GM12864 (cell line): ENCODE data around the gene ANAPC4.

ENCODE experiments used
- DNase-seq: peaks from one replicate; pipeline ENCODE4 v3.0.0-alpha.2; 2011; ENCODE audit warnings: low read depth
- H3K4me3 ChIP-seq: 2 replicates; pipeline ENCODE4 v1.5.1; 2011; ENCODE audit warnings: mild to moderate bottlenecking, low read depth, low read length, control low read depth
- TF ChIP-seq, protein P1 (sequence below): IDR thresholded peaks from 2 replicates; pipeline ENCODE4 v1.5.1; 2011; ENCODE audit warnings: low read depth, mild to moderate bottlenecking, moderate library complexity, low read length, control low read depth, inconsistent platforms; ENCODE audit errors: missing control alignments

Gene ANAPC4

DNA sequence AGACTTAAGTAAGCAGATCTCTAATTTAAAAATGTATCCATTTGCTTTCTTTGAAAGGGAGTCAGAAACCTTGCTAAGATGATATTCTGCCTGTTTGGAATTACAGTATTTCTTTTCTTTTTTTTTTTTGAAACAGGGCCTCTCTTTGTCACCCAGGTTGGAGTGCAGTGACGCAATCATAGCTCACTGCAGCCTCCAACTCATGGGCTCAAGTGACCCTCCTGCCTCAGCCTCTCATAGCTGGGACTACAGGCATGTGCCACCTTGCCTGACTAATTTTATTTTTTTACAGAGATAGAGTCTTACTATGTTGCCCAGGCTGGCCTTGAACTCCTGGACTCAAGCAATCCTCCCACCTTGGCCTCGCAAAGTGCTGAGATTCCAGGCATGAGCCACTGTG is 40.0 kb downstream of the ANAPC4 start:
- no peak for DNase-seq
- TF ChIP-seq, protein P1, sequence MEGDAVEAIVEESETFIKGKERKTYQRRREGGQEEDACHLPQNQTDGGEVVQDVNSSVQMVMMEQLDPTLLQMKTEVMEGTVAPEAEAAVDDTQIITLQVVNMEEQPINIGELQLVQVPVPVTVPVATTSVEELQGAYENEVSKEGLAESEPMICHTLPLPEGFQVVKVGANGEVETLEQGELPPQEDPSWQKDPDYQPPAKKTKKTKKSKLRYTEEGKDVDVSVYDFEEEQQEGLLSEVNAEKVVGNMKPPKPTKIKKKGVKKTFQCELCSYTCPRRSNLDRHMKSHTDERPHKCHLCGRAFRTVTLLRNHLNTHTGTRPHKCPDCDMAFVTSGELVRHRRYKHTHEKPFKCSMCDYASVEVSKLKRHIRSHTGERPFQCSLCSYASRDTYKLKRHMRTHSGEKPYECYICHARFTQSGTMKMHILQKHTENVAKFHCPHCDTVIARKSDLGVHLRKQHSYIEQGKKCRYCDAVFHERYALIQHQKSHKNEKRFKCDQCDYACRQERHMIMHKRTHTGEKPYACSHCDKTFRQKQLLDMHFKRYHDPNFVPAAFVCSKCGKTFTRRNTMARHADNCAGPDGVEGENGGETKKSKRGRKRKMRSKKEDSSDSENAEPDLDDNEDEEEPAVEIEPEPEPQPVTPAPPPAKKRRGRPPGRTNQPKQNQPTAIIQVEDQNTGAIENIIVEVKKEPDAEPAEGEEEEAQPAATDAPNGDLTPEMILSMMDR, result no peak
- H3K4me3 ChIP-seq, result no peak overlapping the region

DNA sequence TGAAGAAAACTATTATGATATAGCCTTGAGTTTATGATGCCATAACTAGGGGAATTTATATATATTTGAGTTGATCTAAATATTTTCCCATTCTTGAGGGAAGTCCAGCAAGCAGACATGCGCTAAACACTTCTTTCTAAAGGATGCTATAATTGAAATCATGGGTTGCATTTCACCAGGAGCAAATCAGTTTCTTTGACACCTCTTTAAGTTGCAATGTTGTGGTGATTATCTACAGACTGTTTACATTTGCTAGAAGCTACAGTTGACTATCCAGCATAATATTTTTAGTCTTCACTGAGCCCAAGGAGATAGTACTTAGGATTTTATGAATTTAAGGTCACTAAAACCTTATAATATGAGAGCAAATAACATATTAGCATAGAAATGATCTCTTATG is 43.9 kb downstream of the ANAPC4 start:
- DNase-seq, result no peak
- TF ChIP-seq, protein P1, result no peak
- H3K4me3 ChIP-seq, result no peak overlapping the region

DNA sequence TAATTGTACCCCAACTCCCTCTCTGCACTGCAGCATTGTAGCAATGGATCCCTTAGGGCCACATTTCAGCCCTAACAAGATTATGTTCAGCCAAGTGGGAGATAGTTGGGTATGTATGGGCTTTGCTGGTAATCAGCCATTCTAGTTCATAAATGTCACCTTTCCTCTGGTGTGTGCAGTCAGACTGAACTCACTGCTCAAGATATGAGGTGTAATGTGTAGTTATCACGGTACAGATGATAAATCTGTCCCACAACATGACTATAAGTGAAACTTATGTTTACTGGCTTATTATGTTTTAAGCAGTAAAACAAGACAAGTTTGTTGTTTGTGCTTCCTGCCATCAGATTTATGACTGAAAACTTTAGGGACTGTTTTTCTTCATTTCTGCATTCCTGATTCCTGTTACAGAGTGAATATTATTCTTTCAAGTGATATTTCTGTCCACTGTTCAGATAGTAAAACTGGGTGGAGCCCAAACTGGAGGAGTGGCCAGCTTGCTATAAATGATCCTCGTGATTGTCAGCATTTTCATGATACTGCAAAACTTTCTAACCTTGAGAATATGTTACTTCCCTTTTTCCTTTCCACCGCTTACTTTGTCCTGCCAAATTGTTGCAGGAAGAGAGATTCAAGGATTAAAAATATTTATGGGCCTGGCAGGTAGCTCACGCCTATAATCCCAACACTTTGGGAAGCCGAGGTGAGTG is 44.9 kb downstream of the ANAPC4 start:
- DNase-seq, result no peak
- TF ChIP-seq, protein P1, result no peak
- no peak overlapping the region for H3K4me3 ChIP-seq

DNA sequence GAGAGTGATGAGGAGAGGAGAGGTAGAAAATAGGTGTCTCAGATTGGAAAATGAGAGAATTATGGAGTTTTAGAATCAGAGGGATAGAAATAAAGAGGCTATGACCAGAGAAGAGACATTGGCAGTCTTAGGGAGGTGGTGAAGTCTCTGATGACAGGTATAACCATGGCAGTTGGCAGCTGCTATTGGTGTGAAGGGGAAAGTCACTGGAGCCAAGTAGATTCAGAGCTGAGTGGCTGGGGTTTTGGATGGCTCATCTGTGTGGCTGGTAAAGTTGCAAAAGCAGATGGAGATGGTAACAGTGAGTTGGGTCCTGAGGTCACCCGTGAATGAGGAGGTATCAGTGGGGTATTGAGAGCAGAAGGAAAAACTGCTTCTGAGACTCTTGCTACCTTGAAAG is 46.5 kb downstream of the ANAPC4 start:
- TF ChIP-seq, protein P1, result no peak
- no peak for DNase-seq
- H3K4me3 ChIP-seq, result no peak overlapping the region

DNA sequence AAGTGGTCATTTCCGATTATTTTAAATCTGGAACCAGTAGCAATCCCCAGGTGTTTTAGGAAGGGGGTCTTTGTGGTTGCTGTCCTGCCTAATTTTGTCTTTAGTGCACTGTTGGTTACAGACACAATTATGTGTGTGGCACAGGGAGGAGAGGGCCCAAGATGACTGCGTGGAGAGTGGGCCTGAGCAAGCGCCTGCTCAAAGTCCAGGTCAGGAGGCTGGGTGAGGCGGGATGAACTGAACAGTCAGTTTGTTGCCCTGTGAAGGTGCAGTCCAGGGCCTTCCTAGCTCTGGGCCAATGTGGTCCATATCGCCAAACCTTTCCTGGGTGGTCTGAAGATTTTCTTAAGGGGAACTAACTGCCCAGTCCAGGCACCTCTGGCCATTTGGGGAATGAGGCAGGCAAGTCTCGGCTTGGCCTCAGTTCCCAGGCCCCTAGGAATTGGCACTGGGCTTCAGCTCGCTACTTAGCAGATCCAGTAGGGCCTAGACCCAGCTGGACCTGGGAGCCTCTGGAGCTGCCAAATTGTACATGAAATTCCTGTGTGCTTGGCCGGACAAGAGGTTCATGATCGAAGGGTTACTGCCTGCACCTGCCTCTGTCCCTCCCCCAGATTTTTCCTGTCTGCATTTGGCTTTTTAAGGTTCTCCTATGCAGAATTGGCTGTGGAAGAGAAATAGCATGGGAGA is 47.6 kb downstream of the ANAPC4 start:
- TF ChIP-seq, protein P1, result no peak
- no peak overlapping the region for H3K4me3 ChIP-seq
- DNase-seq, result no peak

DNA sequence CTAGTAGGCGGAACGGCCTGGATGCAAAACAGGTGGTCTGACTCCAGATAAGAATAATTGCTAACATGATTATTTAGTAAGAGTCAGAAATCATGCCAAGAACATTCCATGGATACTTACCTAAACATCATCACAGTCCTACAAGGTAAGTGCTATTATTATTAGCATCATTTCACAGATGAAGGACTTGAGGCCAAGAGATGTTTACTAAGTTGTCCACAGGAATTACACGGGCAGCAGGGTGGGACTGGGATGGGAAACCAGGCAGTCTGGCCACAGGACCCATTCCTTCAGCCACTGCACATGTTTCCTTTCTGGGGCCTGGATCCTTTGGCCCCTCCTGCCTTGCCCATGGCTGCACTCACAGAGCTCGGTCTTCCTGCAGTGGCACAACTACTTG is 48.3 kb downstream of the ANAPC4 start:
- no peak for DNase-seq
- no peak overlapping the region for H3K4me3 ChIP-seq
- TF ChIP-seq, protein P1, result no peak
